PC-3 (cell line): ENCODE measurements around the gene TFF3. TPM values are rescaled to one million over a fixed set of nuclear protein-coding genes. Genes with fewer than 3 reads are reported as not detected.

Experiments used
- ATAC-seq: fragments of 200-7000 bp; cut with Tn5 transposase; 2 replicates; pipeline ENCODE4 v1.9.1; 2020; ENCODE audit warnings: mild to moderate bottlenecking, moderate library complexity
- BruUV-seq: library from RNA; stranded (reverse); fragments of 400-500 nt; replicated peaks from 2 replicates; lab custom pipeline; 2021; lab: Mats Ljungman, UMichigan
- CTCF ChIA-PET: fragments of 300-600 bp; sonication (Branson Sonifier 250); formaldehyde crosslinking; loops from one replicate; lab custom pipeline; 2022; ENCODE audit warnings: antibody characterized with exemption; lab: Charles Lee
- POLR2A ChIA-PET: fragments of 300-600 bp; sonication (Branson Sonifier 250); formaldehyde crosslinking; loops from one replicate; lab custom pipeline; 2022; ENCODE audit warnings: antibody characterized with exemption; ENCODE audit not compliant: unreplicated experiment; lab: Charles Lee
- DNase-seq: peaks from one replicate; pipeline ENCODE4 v3.0.0-alpha.2; 2015
- H2AFZ ChIP-seq: fragments of 300-600 bp; sonication (generic); 2 replicates; pipeline ENCODE4 v1.6.0; 2016; ENCODE audit warnings: antibody characterized with exemption, low read length
- H3F3A ChIP-seq: fragments of 300-600 bp; sonication (generic); one replicate; pipeline ENCODE4 v1.6.0; 2017; ENCODE audit warnings: antibody characterized with exemption, low read length, control low read depth, mild to moderate bottlenecking; ENCODE audit not compliant: unreplicated experiment
- H3K27ac ChIP-seq: fragments of 300-600 bp; sonication (generic); 2 replicates; pipeline ENCODE4 v1.5.1; 2016; ENCODE audit warnings: mild to moderate bottlenecking, low read length
- H3K27me3 ChIP-seq: fragments of 300-600 bp; sonication (generic); 2 replicates; pipeline ENCODE4 v1.6.1; 2016; ENCODE audit warnings: low read length, mixed read lengths
- H3K36me3 ChIP-seq: fragments of 300-600 bp; sonication (generic); 2 replicates; pipeline ENCODE4 v1.6.1; 2016; ENCODE audit warnings: low read depth, mixed run types, low read length, mixed read lengths
- H3K4me1 ChIP-seq: fragments of 300-600 bp; sonication (generic); 2 replicates; pipeline ENCODE4 v1.5.1; 2016; ENCODE audit warnings: low read length; ENCODE audit not compliant: insufficient read depth
- H3K4me2 ChIP-seq: fragments of 300-600 bp; sonication (generic); 2 replicates; pipeline ENCODE4 v1.6.0; 2016; ENCODE audit warnings: low read length
- H3K4me3 ChIP-seq: fragments of 300-600 bp; sonication (generic); 2 replicates; pipeline ENCODE4 v1.5.1; 2016; ENCODE audit warnings: mild to moderate bottlenecking, low read length, mixed read lengths
- H3K79me2 ChIP-seq: fragments of 300-600 bp; sonication (generic); 2 replicates; pipeline ENCODE4 v1.6.1; 2017; ENCODE audit warnings: low read length, mixed read lengths
- H3K9ac ChIP-seq: fragments of 300-600 bp; sonication (generic); 2 replicates; pipeline ENCODE4 v1.6.0; 2016; ENCODE audit warnings: mild to moderate bottlenecking, low read length
- H3K9me2 ChIP-seq: fragments of 300-600 bp; sonication (generic); replicated peaks from 2 replicates; pipeline ENCODE4 v1.6.1; 2016; ENCODE audit warnings: mixed run types, low read length, mixed read lengths
- H3K9me3 ChIP-seq: fragments of 300-600 bp; sonication (generic); 2 replicates; pipeline ENCODE4 v1.6.1; 2016; ENCODE audit warnings: low read length, mixed read lengths
- H4K20me1 ChIP-seq: fragments of 300-600 bp; sonication (generic); 2 replicates; pipeline ENCODE4 v1.6.1; 2016; ENCODE audit warnings: low read length, mixed read lengths
- EZH2 ChIP-seq: fragments of 300-600 bp; sonication (generic); IDR thresholded peaks from one replicate; pipeline ENCODE4 v1.6.1; 2017; ENCODE audit warnings: antibody characterized with exemption, mild to moderate bottlenecking, low read length; ENCODE audit not compliant: unreplicated experiment
- EZH2phosphoT487 ChIP-seq: fragments of 300-600 bp; sonication (generic); IDR thresholded peaks from 2 replicates; pipeline ENCODE4 v1.6.1; 2018; ENCODE audit warnings: mild to moderate bottlenecking, antibody characterized with exemption, low read length, borderline replicate concordance
- intact Hi-C: fragments of 100-400 bp; cut with micrococcal nuclease; formaldehyde crosslinking; loops from 2 replicates; pipeline ENCODE4 v1.9.0; 2023
- total RNA-seq: library from RNA; depleted of rRNA; stranded (reverse); fragments of >200 nt; gene quantifications from 2 replicates; pipeline ENCODE4 v1.2.3, GENCODE V29; 2014
- TF ChIP-seq, protein P1 (sequence below): fragments of 300-600 bp; sonication (generic); conservative IDR thresholded peaks from 2 replicates; pipeline ENCODE4 v1.5.1; 2017; ENCODE audit warnings: antibody characterized with exemption, low read depth, mild to moderate bottlenecking, low read length

The TFF3 gene
- total RNA-seq, 1 experiment from 2014 or later, result 2.8 TPM

DNA sequence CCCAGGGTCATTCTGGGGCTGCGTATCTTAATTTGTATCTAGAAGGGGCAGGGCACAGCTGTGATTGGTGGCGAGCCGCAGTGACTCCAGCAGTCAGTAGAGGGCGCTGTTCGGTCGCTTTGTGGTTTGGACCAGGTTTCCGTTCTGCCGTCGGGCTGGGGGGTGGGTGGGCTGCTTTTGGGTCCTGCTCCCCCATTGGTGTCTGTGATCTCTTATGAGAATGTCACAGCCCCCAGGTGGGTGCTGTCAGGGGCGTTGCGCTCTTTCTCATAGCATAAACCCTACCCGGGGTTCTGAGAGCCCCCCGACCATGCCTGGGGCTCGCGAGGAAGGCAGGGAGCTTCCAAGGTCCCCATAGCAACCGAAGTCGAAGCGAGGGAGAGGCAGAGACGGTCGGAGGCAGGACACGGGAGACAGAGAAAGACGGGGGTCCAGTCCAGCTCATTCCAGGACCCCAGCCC, 5.4 kb downstream of the TFF3 start:
- Histone ChIP-seq H3K4me3 (no peak overlapping the region), H3K27me3 (no peaks in the 10 kb centered on the region), H4K20me1 (no peaks in the 10 kb centered on the region), H3K9ac (no peak overlapping the region), H3K79me2 (no peaks in the 10 kb centered on the region), H3K9me3 (no peaks in the 10 kb centered on the region), H3F3A (no peaks in the 10 kb centered on the region), H3K9me2 (no peaks in the 10 kb centered on the region), H3K36me3 (no peaks in the 10 kb centered on the region), H2AFZ (peak overlapping the region; percentile 72), H3K4me2 (peak overlapping the region; percentile 59), H3K4me1 (peaks cover 6% of the 10 kb centered on the region; the same call in 1 of the 2 replicates), H3K27ac (no peak overlapping the region)
- TF ChIP-seq, protein P1, sequence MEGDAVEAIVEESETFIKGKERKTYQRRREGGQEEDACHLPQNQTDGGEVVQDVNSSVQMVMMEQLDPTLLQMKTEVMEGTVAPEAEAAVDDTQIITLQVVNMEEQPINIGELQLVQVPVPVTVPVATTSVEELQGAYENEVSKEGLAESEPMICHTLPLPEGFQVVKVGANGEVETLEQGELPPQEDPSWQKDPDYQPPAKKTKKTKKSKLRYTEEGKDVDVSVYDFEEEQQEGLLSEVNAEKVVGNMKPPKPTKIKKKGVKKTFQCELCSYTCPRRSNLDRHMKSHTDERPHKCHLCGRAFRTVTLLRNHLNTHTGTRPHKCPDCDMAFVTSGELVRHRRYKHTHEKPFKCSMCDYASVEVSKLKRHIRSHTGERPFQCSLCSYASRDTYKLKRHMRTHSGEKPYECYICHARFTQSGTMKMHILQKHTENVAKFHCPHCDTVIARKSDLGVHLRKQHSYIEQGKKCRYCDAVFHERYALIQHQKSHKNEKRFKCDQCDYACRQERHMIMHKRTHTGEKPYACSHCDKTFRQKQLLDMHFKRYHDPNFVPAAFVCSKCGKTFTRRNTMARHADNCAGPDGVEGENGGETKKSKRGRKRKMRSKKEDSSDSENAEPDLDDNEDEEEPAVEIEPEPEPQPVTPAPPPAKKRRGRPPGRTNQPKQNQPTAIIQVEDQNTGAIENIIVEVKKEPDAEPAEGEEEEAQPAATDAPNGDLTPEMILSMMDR, result peak; percentile 86
- TF ChIP-seq EZH2, result no peak
- CTCF ChIA-PET, result interaction anchor here (0.6 to 2.3 kb wide), 13 partner anchors 13 to 342 kb away, joined by 3 to 18 read pairs (median 6); partner anchors contain the start of gene TFF1
- intact Hi-C loops, result loop anchor here (1.0 to 5.0 kb wide), 4 partner anchors 58 to 162 kb away; partner anchors contain the start of gene TFF1
- DNase-seq (peak; percentile 64), ATAC-seq (peak; percentile 74)
- POLR2A ChIA-PET, result no interaction called here
- no TSS peak for BruUV-seq

DNA sequence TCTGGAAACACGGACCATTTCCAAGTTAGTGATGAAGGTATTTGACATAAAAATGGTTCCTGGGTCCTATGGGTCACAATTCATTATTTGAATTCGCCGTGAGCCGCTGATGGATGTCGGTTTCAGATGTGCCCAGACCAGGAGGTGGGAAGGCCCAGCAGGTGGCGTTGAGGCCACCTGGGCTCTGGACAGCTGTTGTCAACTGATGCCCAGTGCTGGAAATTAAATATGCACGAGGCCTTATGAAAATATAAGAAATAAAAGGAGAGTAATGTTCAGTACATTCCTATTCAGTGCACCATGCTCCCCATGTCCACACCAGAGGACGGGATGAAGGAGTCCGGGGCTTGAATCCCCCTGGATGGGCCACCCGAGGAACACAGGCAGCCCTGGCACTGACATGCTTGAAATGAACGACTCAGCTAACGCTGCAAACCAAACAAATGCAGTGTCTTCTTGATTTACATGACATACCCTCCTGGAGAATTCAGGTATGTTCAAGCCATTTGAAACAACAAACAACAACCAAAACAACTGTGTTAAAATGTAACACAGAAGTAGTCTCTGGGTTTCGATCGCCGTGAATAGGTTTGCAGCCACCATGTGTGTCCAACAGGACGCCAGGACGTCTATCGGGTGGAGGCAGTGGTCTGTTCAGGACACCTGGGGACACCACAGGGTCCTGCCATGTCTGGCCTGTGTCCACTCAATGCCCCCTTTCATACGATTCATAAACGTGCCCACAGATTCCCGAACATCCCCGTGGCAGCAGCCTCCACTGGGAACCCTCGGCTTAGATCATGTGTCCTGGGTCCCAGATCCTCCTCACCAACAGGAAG, 6.1 kb downstream of the TFF3 start:
- intact Hi-C loops, result loop anchor here (1.0 to 5.0 kb wide), 4 partner anchors 58 to 162 kb away; partner anchors contain the start of gene TFF1
- no peaks in the 10 kb centered on the region for H3K79me2 ChIP-seq
- H3K9ac ChIP-seq, result no peak overlapping the region
- no peak for TF ChIP-seq EZH2phosphoT487
- TF ChIP-seq, protein P1, result peak; percentile 66
- ATAC-seq (peak; percentile 66), DNase-seq (peak; percentile 49)
- peak overlapping the region; percentile 59 for H3K4me2 ChIP-seq
- H3K36me3 ChIP-seq, result no peaks in the 10 kb centered on the region
- CTCF ChIA-PET, result interaction anchor here (0.6 to 2.3 kb wide), 14 partner anchors 12 to 343 kb away, joined by 3 to 18 read pairs (median 6); partner anchors contain the start of gene TFF1
- H4K20me1 ChIP-seq, result no peaks in the 10 kb centered on the region
- no peak overlapping the region for H3K4me3 ChIP-seq
- peak overlapping the region; percentile 72 for H2AFZ ChIP-seq
- no peaks in the 10 kb centered on the region for H3F3A ChIP-seq
- H3K9me2 ChIP-seq, result no peaks in the 10 kb centered on the region
- H3K9me3 ChIP-seq, result no peaks in the 10 kb centered on the region
- POLR2A ChIA-PET, result no interaction called here
- no TSS peak for BruUV-seq
- no peak overlapping the region for H3K27ac ChIP-seq
- no peaks in the 10 kb centered on the region for H3K27me3 ChIP-seq
- peaks cover 6% of the 10 kb centered on the region; the same call in 1 of the 2 replicates for H3K4me1 ChIP-seq
